Tibial artery (tissue), 4 donors: Measurements from ENCODE around the gene RNF41.

Experiments
- DNase-seq, 2 donors: peaks; one replicate each; pipeline ENCODE4 v3.0.0-alpha.2; 2019
- H3K27ac ChIP-seq, 2 donors: fragments of 200-600 bp; sonication (generic) in 1 of 2; 1 replicate in 1 of 2; 2 replicates in 1 of 2; pipeline ENCODE4 v1.5.1; 2018 to 2019; ENCODE audit warnings: mild to moderate bottlenecking in 1 of 2
- H3K27me3 ChIP-seq, 2 donors: fragments of 200-600 bp; sonication (generic) in 1 of 2; one replicate each; pipeline versions ENCODE4 v1.5.1 to v1.6.0; 2016 to 2019
- H3K36me3 ChIP-seq, 3 donors: fragments of 200-600 bp; sonication (generic) in 2 of 3; one replicate each; pipeline ENCODE4 v1.5.1; 2016 to 2019; ENCODE audit warnings: mild to moderate bottlenecking in 2 of 3
- H3K4me1 ChIP-seq, 4 donors: fragments of 200-600 bp; sonication (generic) in 2 of 4; 1 replicate in 3 of 4; 2 replicates in 1 of 4; pipeline ENCODE4 v1.5.1; 2016 to 2019
- H3K4me3 ChIP-seq, 2 donors: fragments of 200-600 bp; sonication (generic) in 1 of 2; 1 replicate in 1 of 2; 2 replicates in 1 of 2; pipeline ENCODE4 v1.5.1; 2018 to 2019; ENCODE audit warnings: mild to moderate bottlenecking in 2 of 2
- H3K9me3 ChIP-seq, 3 donors: fragments of 200-600 bp; sonication (generic) in 1 of 3; one replicate each; pipeline ENCODE4 v1.5.1; 2016 to 2019
- CTCF ChIP-seq, 2 experiments: fragments of 200-600 bp in 1 of 2; fragments of 450-650 bp in 1 of 2; IDR thresholded peaks; one replicate each; pipeline ENCODE4 v1.5.1; 2017 to 2019; ENCODE audit warnings: antibody characterized with exemption in 2 of 2, mild to moderate bottlenecking in 1 of 2, moderate library complexity in 1 of 2
- intact Hi-C: fragments of 100-400 bp; cut with DNase I; formaldehyde crosslinking; loops from one replicate; pipeline ENCODE4 v1.15.0; 2023; ENCODE audit warnings: low total_unique reads

RNF41 gene

DNA sequence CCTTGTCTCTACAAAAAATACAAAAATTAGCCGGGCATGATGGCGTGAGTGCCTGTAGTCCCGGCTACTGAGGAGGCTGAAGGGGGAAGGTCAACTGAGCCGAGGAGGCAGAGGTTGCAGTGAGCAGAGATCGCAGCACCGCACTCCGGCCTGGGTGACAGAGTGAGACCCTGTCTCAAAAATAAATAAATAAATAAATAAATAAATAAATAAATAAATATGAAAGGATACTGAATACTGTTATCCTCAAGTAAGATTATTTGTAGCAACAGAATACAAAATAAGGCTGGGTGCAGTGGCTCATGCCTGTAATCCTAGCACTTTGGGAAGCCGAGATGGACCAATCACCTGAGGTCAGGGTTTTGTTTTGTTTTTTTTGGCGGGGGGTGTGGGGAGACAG lies 1.9 kb downstream of the RNF41 start:
- H3K36me3 ChIP-seq = peaks cover 17 to 27% (median 27%) of the 10 kb centered on the region in 3 donors
- DNase-seq = no peak
- TF ChIP-seq CTCF (IDR thresholded peaks at IDR 0.05) = no peak
- intact Hi-C loops = no loop called here
- H3K27ac ChIP-seq = peak overlapping the region; percentile 92
- peaks cover 0 to 65% (median 39%) of the 10 kb centered on the region in 4 donors for H3K4me1 ChIP-seq
- H3K9me3 ChIP-seq = no peaks in the 10 kb centered on the region
- H3K27me3 ChIP-seq = no peaks in the 10 kb centered on the region
- peak overlapping the region in 1 of 2 donors; percentile 84 for H3K4me3 ChIP-seq

- DNase-seq = no peak
- TF ChIP-seq CTCF (IDR thresholded peaks at IDR 0.05) = no peak
- Histone ChIP-seq H3K27me3 (no peaks in the 10 kb centered on the region), H3K4me1 (peaks cover 0 to 45% (median 26%) of the 10 kb centered on the region in 4 donors), H3K27ac (no peak overlapping the region), H3K36me3 (peaks cover 50 to 61% (median 60%) of the 10 kb centered on the region in 3 donors), H3K9me3 (no peaks in the 10 kb centered on the region), H3K4me3 (no peak overlapping the region)
- intact Hi-C loops = no loop called here
Observed at GRCh38 chr12:56216461-56216860, 5.3 kb downstream of the RNF41 start.

- TF ChIP-seq CTCF (IDR thresholded peaks at IDR 0.05) = no peak
- peaks cover 74 to 87% (median 86%) of the 10 kb centered on the region in 3 donors for H3K36me3 ChIP-seq
- no peaks in the 10 kb centered on the region for H3K9me3 ChIP-seq
- intact Hi-C loops = no loop called here
- H3K4me1 ChIP-seq = peaks cover 0 to 25% (median 10%) of the 10 kb centered on the region in 4 donors
- H3K27ac ChIP-seq = no peak overlapping the region
- no peaks in the 10 kb centered on the region for H3K27me3 ChIP-seq
- DNase-seq = no peak
- no peak overlapping the region for H3K4me3 ChIP-seq
Observed at GRCh38 chr12:56213878-56214277, 7.8 kb downstream of the RNF41 start.

DNA sequence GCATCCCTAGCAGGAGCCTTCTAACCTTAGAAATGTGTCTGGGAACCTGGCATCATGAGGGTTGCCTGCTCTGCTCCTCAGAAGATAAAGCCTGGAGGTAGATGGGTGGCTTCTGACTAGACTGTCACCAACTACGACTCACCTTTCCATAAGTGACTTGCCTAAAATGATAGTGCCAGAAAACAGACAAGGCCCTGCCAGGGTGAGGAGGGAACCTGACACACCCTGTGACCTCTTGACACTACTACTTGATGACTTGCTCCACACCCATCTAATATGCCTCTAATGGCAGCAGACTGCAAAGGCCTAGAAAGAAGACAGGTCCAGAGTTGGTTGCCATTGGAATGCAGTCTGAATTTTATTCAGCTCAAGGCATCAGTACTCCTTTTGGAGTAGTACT lies 9.4 kb downstream of the RNF41 start:
- no peak overlapping the region for H3K27ac ChIP-seq
- H3K27me3 ChIP-seq = no peaks in the 10 kb centered on the region
- peaks cover 90 to 100% (median 95%) of the 10 kb centered on the region in 3 donors for H3K36me3 ChIP-seq
- no peak for DNase-seq
- H3K4me1 ChIP-seq = peaks cover 0 to 10% (median 4%) of the 10 kb centered on the region in 4 donors
- intact Hi-C loops = no loop called here
- TF ChIP-seq CTCF (IDR thresholded peaks at IDR 0.05) = no peak
- H3K9me3 ChIP-seq = no peaks in the 10 kb centered on the region
- H3K4me3 ChIP-seq = no peak overlapping the region

DNA sequence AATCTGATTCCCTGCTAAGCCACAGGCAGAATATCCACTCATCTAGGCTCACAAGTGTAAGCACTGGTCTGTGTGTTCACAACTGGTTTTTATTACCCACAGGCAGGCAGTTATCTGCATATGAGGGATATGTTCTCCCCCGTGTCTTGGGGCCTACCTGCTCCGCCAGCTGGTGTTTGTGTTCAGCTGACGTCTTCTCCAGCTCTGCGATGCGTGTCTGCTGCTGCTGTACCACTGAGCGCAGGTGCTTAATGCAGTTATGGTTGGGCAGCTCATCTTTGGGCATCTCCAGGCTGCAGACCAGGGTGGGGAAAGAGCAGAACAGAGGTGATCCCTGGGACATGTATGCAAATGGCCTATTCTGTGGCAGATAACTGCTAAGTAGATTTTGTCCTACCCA lies 13.7 kb downstream of the RNF41 start:
- H3K36me3 ChIP-seq = peaks cover 69 to 84% (median 83%) of the 10 kb centered on the region in 3 donors
- H3K4me3 ChIP-seq = no peak overlapping the region
- no peak for TF ChIP-seq CTCF (IDR thresholded peaks at IDR 0.05)
- no peaks in the 10 kb centered on the region for H3K9me3 ChIP-seq
- H3K4me1 ChIP-seq = no peaks in the 10 kb centered on the region
- DNase-seq = no peak
- intact Hi-C loops = no loop called here
- H3K27me3 ChIP-seq = no peaks in the 10 kb centered on the region
- H3K27ac ChIP-seq = no peak overlapping the region
